Central memory CD4-positive, alpha-beta T cell (primary cell): ENCODE measurements around the gene TMEM247.

ENCODE experiments used
- DNase-seq: peaks from one replicate; pipeline ENCODE4 v3.0.0; 2022

The TMEM247 gene

DNA sequence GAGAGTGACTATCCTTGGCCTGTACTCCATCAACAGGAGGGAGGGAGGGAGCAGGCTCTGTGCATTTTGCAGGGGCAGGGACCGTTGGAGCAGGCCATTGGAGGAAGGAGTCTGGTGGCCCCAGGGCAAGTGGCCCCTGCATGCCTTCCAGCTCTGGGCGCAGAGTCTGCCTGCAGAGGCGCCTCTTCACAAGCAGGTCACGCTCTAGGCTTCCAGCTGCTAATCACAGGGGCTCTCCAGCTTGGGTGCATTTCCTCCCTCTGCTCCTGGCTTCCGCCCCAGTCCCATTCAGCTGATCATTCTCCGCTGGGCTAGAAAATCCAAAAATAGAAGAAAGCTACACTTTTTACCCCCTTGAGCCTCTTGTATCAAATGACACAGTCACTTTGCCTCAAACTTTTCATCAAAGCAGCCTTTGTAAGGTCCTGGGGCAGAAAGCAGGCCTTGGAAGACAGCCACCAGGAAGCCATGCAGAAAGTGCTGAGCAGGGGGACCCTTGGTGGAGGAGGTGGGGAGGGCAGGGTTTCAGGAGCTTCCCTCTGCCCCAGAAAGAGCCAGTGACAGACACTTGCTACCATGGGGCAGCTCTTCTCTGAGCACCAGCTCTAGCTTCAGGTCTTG, 11.3 kb downstream of the TMEM247 start:
- DNase-seq: no peak

DNA sequence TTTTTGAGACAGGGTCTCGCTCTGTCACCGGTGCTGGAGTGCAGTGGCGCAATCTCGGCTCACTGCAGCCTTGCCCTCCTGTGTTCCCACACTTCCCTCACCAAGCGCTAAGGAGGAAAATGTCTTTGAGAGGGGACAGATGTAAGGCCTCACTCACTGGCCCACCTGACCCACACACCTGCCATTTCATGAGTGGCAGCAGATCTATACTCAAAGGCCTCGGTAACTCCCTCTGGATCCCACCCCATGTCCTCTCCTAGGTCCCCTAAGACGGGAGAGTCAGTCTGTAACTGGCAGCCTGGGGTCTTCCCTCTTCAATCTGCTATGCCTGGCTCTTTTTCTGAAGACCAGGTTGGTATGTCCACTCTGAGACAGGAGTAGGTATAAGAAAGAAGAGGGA, 12.9 kb downstream of the TMEM247 start:
- no peak for DNase-seq

DNA sequence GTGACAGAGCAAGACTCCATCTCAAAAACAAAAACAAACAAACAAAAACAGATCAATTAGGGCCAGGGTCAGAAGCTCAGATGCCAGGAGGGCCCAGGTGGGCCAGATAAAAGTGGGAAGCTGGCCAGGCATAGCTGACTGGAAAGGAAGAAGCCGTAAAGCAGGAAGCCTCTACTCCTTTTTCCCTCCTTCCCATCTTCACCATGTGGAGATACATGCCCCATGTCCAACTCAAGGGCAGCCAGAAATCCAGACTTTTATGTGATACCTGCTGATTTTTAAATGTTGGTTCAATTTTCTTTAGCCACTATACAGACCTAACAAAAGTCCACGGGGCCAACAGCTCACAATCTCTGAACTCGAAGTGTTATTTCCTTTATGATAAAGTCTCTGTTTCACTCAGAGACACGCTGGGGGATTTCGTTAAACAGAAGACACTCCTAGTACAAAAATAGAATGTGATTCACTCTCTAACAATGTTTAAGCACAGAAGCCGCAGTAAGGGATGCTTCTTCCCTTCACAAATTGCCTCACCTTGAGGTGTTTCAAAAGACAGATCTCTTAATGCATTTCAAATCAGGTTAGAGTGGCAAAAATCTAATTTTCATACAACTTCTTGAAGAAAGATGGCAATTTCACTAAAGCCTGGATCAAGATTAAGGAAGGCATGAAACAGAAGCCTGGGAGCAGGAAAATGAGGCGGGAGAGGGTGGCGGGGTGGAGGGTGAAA, 14.0 kb downstream of the TMEM247 start:
- no peak for DNase-seq

DNA sequence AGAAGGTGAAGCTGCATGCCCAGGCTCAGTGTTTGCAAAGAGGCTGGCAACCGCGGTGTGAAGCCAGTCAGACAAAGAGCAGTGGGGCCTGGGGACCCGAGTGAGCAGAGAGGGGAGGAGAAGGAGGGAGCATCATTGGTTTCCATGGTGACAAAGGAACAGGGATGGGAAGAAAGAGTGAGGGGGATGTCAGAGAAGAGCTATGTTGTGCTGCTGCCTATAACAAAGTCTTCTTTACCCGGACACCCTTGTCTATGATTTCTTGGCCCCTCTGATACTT, 14.5 kb downstream of the TMEM247 start:
- DNase-seq: no peak

DNA sequence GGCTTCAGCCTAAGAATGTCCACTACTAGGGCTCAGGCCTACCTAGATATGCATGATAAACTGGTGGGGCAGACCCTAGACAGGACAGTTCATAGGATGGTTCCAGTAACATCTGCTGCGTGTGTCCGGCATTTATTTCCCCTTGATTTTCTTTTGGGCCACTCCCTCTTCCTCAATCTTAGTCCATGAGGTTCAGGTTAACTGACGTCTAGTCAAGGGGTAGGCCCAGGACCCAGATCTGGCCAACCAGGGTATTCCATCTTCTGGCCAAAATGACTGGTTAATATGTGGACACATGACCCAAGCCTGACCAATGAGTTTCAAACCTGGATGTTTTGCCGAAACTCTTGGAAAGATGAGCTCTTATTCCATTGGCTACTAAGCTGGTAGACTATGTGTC, 15.2 kb downstream of the TMEM247 start:
- no peak for DNase-seq

DNA sequence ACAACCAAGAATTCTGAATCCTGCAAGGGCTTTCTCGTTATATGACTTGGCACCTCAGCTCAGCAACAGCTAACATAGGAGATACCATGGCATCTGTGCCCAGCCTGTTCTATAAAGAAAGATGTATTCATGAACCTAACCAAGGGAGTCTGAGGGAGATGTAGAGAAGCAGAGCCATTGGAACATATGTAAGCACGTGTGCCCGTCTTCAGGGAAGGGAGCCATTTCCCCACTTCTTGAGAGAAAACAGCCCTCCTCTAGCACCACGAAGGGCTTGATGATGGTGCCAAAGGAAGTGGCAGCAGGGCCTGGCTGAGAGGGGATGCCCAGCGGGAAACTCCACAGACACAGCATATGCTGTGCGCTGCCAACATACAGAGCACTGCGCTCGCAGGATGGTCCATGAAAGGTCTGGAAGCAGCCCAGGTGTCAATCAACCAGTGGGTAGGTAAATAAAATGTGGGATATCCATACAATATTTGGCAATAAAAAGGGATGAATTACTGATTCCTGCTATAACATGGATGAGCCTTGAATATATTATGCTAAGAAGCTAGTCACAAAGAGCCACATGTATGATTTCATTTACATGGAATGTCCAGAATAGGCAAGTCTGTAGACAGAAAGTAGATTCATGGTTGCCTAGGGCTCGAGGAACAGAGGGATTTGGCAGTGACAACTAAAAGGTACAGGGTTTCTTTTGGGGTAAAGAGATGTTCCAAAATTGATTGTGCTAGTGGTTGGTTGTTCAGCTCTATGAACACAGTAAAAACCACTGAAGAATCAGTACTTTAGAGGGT, 16.1 kb downstream of the TMEM247 start:
- DNase-seq: no peak

DNA sequence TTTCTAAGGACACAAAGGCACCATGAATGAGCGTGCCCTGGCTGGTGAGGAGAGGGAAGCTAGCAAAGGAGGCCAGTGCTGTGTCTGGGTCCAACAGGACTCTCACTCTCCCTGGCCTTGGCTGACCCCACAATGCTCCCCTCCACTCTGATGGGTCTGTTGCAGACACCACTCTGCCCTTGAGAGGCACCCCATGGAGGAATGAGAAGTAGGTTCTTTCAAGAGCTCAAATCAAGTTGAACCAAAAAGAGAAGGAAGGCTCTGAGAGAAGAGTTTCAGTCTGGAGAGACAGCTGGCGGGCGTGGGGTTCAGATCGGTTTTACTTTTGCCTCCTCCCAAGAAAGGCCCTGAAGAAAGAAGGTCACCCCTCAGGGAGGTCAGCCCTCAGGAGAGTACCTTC, 18.4 kb downstream of the TMEM247 start:
- DNase-seq: no peak

DNA sequence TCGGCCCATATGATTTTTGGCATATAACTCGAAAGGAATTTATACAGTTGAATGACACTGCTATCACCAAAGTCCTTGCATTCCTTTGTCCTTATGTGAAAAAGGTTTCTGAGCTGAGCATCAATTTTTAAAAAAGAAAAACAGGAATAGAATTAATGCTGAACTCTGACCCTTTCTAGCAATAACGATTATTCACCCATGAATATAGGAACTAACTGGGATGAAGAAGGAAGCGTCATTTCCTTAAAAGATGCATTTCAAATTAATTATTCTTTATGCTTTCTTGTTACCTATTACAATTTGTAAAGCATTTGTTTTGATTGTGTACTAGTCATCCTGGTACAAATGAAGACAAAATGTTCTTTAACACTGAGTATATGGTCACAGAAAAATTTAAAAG, 19.3 kb downstream of the TMEM247 start:
- DNase-seq: no peak

DNA sequence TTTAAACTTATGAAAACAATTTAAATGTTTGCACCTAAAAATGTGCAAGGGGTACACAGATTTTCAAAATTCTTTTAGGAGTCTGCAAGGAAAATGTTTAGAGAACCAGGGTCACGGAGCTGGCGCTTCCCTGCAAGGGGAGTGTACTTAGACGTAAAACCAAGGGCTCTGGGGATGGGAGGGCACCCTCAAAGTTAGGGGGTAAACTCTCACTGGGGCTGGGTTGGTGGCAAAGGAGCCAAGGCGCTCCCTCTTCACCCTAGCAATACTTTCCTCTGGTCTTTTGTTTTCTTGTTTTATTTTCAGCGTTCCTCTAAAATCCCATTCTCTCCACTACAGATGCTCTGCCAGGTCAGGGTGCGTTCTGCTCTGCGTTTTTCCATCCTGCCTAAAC, 20.0 kb downstream of the TMEM247 start:
- no peak for DNase-seq

DNA sequence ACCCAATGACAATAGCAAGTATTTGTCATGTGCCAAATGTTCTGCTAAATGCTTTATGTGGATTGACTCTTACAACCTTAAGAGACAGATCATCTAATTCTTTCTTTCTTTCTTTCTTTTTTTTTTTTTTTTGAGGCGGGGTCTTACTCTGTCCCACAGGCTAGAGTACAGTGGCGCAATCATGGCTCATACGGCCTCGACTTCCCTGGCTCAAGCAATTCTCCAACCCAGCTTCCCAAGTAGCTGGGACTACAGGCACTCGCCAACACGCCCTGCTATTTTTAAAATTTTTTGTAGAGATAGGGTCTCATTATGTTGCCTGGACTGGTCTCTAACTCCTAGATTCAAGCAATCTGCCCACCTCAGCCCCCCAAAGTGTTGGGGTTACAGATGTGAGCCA, 21.4 kb downstream of the TMEM247 start:
- DNase-seq: no peak

DNA sequence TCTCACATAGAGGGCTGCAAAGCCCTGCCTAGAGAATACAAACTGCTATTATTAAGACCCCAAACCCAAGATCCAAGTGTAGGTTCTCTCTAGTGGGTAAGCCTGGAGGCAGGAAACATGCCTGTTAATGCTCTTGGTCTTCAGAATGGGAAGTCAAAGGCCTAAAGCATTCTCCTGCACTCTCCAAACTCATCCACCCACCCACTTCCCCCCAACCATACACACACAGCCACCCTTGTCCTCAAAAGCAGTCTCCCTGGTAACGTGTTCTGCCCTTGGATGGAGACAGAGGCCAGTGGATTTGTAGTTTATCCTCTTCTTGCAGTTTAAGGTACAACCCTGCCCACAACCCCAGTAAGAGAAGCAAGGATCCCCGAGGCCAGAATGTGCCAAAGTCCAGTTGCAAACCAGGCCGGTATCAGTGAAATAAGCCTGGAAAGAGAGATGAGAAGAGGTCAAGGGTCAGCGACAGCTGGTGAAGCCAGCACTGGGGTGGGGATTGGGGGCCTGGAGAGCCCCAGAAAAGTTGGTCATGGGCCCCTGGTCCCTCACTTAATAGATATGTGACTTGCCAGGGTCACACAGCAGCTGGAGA, 23.0 kb downstream of the TMEM247 start:
- no peak for DNase-seq

DNA sequence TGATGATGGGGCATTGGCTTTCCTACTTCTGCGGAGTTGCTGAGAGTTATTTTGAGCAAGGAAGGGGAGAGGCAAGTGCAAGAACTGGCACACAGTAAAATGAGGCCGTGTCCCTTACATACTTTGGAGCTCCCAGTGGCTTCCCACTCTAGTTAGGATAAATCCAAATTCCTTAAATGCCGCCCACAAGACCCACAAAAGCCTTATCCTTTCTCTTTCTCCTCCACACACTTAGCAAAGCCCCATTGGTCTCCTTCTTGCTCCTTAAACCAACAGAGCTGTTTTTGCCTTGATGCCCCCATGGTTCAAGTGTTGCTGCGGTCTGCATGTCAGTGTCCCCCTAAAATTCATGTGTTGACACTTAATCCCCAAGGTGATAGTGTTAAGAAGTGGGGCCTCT, 24.3 kb downstream of the TMEM247 start:
- DNase-seq: no peak

DNA sequence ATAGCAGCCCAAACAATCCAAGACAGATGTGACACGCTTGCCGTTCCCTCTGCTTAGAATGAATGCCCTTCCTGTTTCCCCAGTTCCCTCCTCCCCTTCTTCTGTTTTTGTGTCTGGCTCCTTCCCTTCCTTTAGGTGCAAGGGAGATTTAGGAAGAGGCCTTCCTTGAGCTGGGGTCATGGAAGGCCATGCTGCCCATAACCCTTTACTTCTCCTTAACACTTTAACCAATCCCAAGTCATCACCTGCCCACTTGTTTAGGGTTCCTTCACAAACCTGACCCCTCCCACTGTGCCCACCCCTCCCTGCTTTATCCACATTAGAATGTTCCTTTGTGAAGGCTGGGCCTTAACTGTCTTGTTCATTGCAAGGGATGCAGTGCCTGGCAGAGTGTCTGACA, 24.9 kb downstream of the TMEM247 start:
- DNase-seq: no peak

DNA sequence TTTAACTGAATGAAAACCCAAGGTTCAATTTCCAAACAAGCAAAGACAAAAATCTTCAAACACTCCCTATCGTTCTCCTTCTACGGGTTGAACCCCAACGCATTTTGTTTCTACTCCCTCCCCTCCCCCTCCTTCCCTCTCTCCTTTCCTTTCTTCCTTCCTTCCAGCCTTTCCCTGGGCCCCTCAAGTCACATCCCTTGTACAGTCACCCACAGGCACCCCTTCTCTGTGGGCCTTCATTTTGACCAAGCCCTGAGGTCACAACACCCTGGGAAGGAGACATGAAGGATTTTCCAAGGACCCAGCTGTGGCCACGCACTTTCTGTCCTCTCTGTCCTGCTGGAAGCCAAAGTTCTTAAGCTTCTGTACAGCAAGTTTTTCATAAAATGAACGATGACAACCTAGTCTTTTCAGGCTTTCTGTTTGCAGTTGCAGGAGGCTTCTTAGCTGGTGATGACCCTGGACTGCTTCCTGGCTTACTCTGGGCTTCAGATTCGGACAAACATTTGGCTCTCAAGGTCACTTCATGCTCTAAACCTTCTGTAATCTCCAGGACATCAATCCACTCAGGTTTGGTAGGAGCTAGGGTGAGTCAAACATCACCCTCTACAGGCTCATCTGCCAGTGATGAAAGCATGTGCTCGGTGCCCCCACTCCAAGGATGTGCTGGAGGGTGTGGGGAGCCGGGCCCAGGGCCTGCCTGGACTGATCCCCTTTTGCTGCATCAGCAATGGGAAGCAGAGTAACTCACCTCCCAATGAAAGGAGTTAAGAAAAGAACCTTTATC, 25.5 kb downstream of the TMEM247 start:
- no peak for DNase-seq

DNA sequence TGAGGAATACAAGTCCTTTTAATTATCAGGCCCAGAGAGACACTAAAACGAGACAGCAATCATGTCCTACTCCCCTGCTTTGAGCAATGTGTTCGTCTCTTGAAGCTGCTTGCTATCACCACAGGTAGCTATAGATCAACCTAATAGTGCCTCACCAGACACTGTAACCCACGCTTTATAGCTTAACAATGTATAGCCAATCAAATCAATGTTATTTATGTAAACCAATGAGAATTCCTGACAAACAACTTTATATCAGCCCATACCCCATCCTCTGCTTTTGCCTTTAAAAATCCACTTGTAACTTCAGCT, 26.1 kb downstream of the TMEM247 start:
- DNase-seq: no peak

DNA sequence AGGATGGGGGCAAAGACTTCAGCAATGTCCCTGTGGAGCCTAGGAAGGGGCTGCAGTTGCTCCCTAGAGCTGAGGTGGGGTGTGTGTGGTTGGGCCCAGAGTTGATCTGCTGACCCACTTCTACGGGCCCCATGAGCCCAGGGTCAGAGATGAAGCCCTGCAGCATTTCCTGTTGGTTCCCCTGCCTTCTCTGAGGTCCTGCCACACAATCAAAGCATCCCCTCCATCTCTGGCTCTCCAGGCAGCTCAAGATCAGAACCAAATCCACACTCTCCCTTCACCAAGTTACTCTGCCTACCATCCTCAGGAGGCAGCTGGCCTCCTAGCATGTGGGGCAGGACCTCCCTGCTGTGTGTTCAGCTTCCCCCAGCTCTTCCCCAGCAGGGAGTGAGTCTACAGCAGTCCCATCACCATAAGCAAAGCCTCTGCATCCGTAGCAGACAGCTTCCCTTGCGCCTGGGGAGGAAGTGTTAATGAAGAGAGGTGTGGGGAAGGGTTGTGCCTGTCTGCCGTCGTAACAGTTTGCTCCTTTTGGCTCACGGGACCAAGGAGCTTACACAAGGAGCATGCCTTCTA, 26.9 kb downstream of the TMEM247 start:
- no peak for DNase-seq

DNA sequence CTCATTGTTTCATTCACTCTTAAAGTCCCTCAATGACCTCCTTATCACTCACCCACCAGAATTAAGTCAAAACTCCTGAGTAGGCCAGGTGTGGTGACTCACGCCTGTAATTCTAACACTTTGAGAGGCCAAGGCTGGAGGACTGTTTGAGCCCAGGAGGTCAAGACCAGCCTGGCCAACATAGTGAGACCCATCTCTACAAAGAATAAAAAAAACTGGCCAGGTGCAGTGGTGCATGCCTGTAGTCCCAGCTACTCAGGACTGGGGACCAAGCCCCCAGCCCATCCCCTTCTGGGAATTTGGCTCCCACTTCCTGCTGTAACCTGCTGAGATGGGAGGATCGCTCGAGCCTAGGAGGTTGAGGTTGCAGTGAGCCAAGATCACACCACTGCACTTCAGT, 28.9 kb downstream of the TMEM247 start:
- no peak for DNase-seq

DNA sequence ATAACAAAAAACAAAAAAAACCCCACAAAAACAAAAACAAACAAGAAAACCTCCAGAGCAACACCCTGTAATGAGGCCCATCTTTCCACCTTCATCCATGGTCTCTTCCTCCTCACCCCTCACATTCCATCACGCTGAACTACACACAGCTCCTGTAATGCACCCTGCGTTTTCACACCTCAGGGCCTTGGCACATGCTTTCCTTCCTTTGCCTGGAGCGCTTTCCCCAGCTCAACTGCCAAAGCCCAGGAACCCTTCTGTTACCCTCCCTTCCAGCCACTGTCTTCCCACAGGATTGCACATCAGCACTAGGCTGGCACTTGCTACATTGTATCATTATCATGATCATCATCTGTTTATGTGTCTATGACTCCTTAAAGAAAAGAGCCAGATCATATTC, 29.4 kb downstream of the TMEM247 start:
- no peak for DNase-seq

DNA sequence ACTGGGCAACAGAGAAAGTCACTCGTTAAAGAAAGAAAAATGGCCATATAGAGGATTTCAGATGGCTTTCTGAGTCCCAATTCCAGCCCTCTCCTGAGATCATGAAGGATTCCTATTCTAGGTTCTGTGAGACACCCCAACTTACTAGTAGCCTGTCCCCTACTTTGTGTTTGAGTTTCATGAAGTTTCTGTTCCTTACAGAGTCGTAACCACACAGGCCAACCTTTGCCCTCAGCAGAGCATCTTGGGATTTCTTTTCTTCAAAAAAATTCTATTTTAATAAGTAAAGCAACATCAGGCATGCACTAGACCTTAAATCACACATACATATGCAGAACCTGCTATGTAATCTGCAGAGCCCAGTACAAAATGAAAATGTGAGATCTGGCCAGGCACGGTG, 30.4 kb downstream of the TMEM247 start:
- DNase-seq: no peak

DNA sequence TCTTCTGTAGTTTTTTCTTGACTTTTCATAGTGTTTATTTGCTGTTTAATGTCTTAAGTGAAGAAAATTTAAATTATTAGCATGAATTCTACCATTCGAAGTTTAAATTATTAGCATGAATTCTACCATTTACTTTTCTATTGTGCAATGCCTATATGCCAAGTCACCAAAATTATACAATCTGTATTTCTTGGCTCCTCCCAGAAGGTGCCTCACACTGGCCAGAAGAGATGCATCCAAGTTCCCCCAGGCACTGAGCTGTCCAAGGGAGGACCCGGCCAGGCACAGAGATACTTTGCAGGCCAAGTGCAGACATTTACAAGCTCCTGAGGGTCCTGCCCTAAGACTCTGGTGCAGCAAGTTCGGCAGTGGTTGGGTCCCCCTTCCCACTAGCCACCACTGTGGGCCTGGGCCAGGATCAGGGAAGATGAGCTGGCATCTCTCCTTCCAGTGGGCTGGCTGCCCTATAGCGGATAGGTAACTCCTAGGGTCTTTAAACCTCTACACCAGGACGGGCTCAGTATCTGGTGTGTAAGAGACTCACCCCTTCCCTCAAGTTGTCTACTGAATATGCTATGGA, 31.3 kb downstream of the TMEM247 start:
- no peak for DNase-seq

DNA sequence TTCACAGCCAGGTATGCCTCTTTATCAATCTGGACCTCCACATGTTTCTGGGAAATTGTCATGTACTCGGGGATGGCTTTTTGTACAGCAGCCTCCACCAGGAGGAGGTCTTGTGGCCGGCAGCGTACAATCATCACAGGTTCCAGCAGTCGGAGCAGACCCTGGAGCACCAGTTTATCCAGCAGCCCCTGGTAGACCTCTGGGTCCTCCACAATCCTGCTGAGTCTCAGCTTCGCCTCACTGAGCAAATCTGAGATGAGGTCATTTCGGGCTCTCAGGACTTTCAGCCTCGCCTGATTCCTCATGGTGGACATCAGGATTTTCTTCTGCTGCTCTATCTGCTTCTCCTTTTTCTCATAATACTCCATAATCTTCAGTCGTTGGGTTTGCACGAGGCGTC, 32.8 kb downstream of the TMEM247 start:
- no peak for DNase-seq

DNA sequence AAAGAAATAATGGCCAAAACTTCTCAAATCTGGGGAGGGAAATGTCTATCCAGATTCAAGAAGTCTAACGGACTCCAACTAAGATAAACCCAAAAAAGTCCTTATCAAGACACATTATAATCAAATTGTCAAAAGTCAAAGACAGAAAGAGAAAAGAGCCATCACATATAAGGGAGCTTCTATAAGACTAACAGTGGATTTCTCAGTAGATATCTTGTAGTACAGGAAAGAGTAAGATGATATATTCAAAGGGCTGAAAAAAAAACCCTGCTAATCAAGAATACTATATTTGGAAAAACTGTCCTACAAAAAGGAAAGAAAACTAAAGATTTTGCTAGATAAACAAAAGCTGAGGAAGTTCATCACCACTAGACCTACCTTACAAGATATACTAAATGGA, 35.4 kb downstream of the TMEM247 start:
- no peak for DNase-seq

DNA sequence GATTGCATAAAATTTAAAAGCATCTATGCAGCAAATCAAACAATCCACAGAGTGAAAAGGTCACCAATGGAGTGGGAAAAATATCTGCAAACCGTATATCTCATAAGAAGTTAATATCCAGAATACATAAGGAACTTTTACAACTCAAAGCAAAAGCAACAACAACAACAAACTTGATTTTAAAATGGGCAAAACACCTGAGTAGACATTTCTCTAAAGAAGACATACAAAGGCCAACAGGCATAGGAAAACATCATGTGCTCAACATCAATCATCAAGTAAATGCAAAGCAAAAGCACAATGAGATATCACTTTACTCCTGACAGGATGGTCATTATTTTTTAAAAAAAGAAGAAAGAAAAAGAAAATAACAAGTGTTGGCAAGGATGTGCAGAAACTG, 38.1 kb downstream of the TMEM247 start:
- DNase-seq: no peak
